ENCODE data around the gene VIL1. TPM values are rescaled to one million over a fixed set of nuclear protein-coding genes. Genes with fewer than 3 reads are reported as not detected.

Gene VIL1
- total RNA-seq, 1 experiment from 2014 or later, result 401 TPM

GRCh38 chr2:218378053-218378452 is 40.9 kb upstream of the VIL1 start:
- BruUV-seq (replicated peaks), result no TSS peak
- Histone ChIP-seq H3K4me1 (no peaks in the 10 kb centered on the region), H3K4me3 (ENCODE audit: low read depth, low read length) (no peak overlapping the region), H3K36me3 (ENCODE audit: control insufficient read depth, insufficient read depth, low read length) (no peaks in the 10 kb centered on the region), H3K9me3 (no peaks in the 10 kb centered on the region), H3K27me3 (replicated peaks; ENCODE audit: control insufficient read depth, insufficient read depth, low read length) (no peaks in the 10 kb centered on the region)
- ChIA-PET POLR2A (no interaction called here), CTCF (no interaction called here)
- intact Hi-C loops (cut with micrococcal nuclease; ENCODE audit: unreplicated experiment), result no loop called here
- Mint-ChIP-seq H3K9me3 (ENCODE audit: unreplicated experiment) (no peaks in the 10 kb centered on the region), H3K4me3 (ENCODE audit: unreplicated experiment) (no peak overlapping the region), H3K4me1 (ENCODE audit: low read depth, unreplicated experiment) (no peaks in the 10 kb centered on the region), H3K27ac (ENCODE audit: unreplicated experiment) (no peak overlapping the region), H3K27me3 (ENCODE audit: insufficient read depth, unreplicated experiment) (no peaks in the 10 kb centered on the region), H3K36me3 (ENCODE audit: insufficient read depth, unreplicated experiment) (no peaks in the 10 kb centered on the region)
- DNase-seq, result no peak
- no peak for TF ChIP-seq CTCF (IDR thresholded peaks at IDR 0.05; ENCODE audit: insufficient read depth in 1 of 2, low read depth in 1 of 2, low read length in 1 of 2, severe bottlenecking in 1 of 2, unreplicated experiment in 1 of 2)

DNA sequence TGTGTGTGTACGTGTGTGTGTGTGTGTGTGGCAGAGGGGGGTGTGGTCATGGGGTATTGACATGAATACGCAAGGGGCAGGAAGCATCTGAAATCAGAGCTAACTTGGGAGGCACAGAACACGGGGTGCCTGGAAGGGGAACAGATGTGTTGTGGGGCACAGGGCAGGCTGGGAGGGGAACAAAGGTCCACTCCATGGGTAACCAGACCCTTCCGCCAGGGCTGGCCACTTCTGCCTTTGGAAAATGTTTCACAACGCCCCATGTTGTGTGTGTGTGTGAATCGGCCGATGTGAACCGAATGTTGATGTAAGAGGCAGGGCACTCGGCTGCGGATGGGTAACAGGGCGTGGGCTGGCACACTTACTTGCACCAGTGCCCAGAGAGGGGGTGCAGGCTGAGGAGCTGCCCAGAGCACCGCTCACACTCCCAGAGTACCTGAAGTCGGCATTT is 37.0 kb upstream of the VIL1 start, which contains the start of gene SLC11A1:
Gene SLC11A1, plus strand, starts transcription at position 358 of the 451 bp plus-strand sequence. CDS start 96 bp downstream, outside the sequence.
- TF ChIP-seq CTCF (IDR thresholded peaks at IDR 0.05; ENCODE audit: insufficient read depth in 1 of 2, low read depth in 1 of 2, low read length in 1 of 2, severe bottlenecking in 1 of 2, unreplicated experiment in 1 of 2), result no peak
- no peaks in the 10 kb centered on the region for H3K9me3 ChIP-seq
- intact Hi-C loops (cut with micrococcal nuclease; ENCODE audit: unreplicated experiment), result no loop called here
- no peaks in the 10 kb centered on the region for H3K9me3 Mint-ChIP-seq (ENCODE audit: unreplicated experiment)
- BruUV-seq (replicated peaks), result no TSS peak
- ChIA-PET CTCF (no interaction called here), POLR2A (no interaction called here)
- no peaks in the 10 kb centered on the region for H3K4me1 ChIP-seq
- DNase-seq, result no peak
- no peaks in the 10 kb centered on the region for H3K36me3 ChIP-seq (ENCODE audit: control insufficient read depth, insufficient read depth, low read length)
- no peak within 1 kb of the TSS for H3K27ac Mint-ChIP-seq (ENCODE audit: unreplicated experiment)
- H3K27me3 Mint-ChIP-seq (ENCODE audit: insufficient read depth, unreplicated experiment), result no peaks in the 10 kb centered on the region
- peaks cover 6% of the 10 kb centered on the region for H3K4me1 Mint-ChIP-seq (ENCODE audit: low read depth, unreplicated experiment)
- no peaks in the 10 kb centered on the region for H3K36me3 Mint-ChIP-seq (ENCODE audit: insufficient read depth, unreplicated experiment)
- no peak within 1 kb of the TSS for H3K4me3 ChIP-seq (ENCODE audit: low read depth, low read length)
- no peaks in the 10 kb centered on the region for H3K27me3 ChIP-seq (replicated peaks; ENCODE audit: control insufficient read depth, insufficient read depth, low read length)
- no peak within 1 kb of the TSS for H3K4me3 Mint-ChIP-seq (ENCODE audit: unreplicated experiment)

- H3K36me3 ChIP-seq (ENCODE audit: control insufficient read depth, insufficient read depth, low read length), result no peaks in the 10 kb centered on the region
- POLR2A ChIA-PET, result no interaction called here
- no peaks in the 10 kb centered on the region for H3K9me3 ChIP-seq
- no peak overlapping the region for H3K4me3 Mint-ChIP-seq (ENCODE audit: unreplicated experiment)
- TF ChIP-seq CTCF (IDR thresholded peaks at IDR 0.05; ENCODE audit: insufficient read depth in 1 of 2, low read depth in 1 of 2, low read length in 1 of 2, severe bottlenecking in 1 of 2, unreplicated experiment in 1 of 2), result no peak
- H3K4me1 ChIP-seq, result no peaks in the 10 kb centered on the region
- no peak for DNase-seq
- no TSS peak for BruUV-seq (replicated peaks)
- no peak overlapping the region for H3K4me3 ChIP-seq (ENCODE audit: low read depth, low read length)
- no peaks in the 10 kb centered on the region for H3K9me3 Mint-ChIP-seq (ENCODE audit: unreplicated experiment)
- peaks cover 11% of the 10 kb centered on the region for H3K4me1 Mint-ChIP-seq (ENCODE audit: low read depth, unreplicated experiment)
- no peaks in the 10 kb centered on the region for H3K36me3 Mint-ChIP-seq (ENCODE audit: insufficient read depth, unreplicated experiment)
- H3K27me3 Mint-ChIP-seq (ENCODE audit: insufficient read depth, unreplicated experiment), result no peaks in the 10 kb centered on the region
- H3K27me3 ChIP-seq (replicated peaks; ENCODE audit: control insufficient read depth, insufficient read depth, low read length), result no peaks in the 10 kb centered on the region
- intact Hi-C loops (cut with micrococcal nuclease; ENCODE audit: unreplicated experiment), result no loop called here
- H3K27ac Mint-ChIP-seq (ENCODE audit: unreplicated experiment), result no peak overlapping the region
- CTCF ChIA-PET, result no interaction called here
Measured at GRCh38 chr2:218382785-218383184, 36.1 kb upstream of the VIL1 start.

Measured in Caco-2 (cell line).